NCI-H524 treated with DMSO at 0.1 percent for 48 hours (cell line): ENCODE results near the gene NKAIN2.
"Not testable (repeated sequence)": the region's sequence is repeated elsewhere in the genome, so short reads cannot be mapped to it uniquely, and the experiment has no call there.

ENCODE experiments used
- DNase-seq: peaks from one replicate; lab custom pipeline; 2025; lab: John Stamatoyannopoulos, UW

NKAIN2 gene

GRCh38 chr6:123895346-123895745, 91.7 kb downstream of the NKAIN2 start:
- DNase-seq, result no peak

DNA sequence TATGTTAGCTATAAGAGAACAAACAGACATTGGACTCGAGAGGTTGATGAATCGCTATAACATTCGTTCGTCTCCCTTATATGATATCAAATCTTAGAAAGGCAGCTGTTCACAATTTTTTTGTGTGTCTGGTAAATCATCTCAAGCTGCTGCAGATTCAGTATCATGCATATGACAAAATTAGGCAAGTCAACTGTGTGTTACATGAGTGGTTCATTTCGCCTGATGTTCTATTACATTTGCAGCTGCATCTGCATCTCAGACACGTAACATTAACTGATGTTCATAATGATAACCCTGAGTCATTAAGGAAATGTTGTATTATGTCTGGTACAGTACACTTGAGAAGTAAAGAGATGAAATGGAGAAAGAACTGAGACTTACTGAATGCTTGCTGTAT, 92.1 kb downstream of the NKAIN2 start:
- DNase-seq, result no peak

GRCh38 chr6:123896869-123897268, 93.2 kb downstream of the NKAIN2 start:
- DNase-seq, result no peak

- no peak for DNase-seq
These were observed 94.3 kb downstream of the NKAIN2 start for GRCh38 chr6:123897965-123898364.

- DNase-seq, result no peak
These were observed 95.0 kb downstream of the NKAIN2 start for GRCh38 chr6:123898665-123899064.

DNA sequence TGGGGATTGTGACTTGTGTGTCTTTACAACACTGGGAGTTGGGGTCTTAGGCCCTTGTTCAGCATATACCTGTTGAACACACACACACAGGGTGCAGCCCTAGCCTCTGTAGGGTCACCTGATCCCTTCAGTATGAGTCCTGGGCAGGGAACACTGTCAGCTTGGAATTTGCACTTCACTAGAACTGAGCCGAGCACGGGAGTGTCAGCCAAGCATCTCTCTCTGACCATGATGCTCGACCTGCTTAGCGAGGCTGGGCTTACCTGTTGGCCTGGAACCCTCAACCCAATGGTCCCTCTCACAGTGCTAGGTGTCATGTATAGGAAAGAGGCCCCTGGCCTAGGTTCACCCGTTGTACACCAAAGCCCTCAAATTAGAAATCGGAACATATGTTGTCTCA, 96.1 kb downstream of the NKAIN2 start:
- no peak for DNase-seq

DNA sequence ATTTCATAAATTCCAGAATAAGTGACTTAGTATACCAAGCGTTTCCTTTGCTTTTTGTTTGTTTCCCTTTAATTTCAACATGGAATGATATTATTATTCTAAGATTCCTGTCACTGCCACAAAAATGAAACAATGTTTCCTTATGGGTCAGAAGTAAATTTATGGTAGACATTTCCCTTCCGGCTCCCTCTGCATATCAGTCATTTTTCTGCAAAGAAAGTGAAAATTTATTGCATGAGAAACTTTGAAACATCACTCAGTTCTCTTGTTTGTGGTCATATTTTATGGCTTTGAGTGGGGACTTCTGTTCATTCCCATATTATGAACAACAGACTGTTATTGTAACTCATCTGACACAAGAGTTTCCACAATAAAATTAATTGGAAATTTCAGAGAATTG, 97.8 kb downstream of the NKAIN2 start:
- no peak for DNase-seq

DNA sequence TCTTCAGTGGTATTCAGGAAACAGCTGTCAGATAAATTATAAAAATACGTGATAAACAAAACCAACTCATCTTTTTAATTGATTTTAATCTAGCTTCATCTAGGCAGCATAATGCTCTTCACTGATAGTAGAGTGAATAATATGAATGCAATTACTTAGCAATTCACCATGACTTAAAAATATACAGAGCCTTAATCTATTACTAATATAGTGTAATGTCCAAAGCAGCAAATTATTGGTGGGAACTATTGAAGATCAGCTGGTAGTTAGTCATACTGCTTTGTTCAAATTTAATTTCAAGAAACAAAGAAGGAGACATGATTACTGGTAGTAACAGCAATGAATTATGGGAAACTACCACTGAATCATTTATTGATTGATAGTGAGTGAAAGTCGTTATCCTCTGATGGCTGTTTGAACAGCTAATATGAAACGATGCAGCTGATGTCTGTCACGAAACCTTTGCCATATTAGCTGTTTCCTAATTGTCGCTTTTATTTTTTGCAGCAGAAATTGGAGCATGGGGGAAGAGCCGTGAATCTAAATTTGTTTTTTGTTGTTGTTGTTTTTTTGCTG, 99.2 kb downstream of the NKAIN2 start:
- DNase-seq, result no peak

DNA sequence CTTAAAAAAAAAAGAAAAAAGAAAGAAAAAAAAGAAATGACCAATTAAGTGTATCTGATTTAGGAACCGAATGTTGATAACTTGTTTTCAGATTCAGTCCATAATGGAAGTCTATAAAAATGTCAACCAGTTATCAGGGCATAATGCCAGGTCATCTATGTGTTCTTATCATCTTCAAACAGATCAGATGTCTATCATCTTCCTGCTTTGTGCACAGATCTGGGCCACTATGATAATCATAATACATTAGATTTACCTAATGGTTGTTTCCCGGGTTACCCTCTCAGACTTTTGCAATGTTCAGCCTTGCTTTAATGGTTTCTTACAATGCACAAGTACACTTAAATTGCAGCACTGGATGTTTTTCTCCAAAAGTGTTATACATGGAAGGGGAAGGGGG, 100.6 kb downstream of the NKAIN2 start:
- DNase-seq, result no peak

DNA sequence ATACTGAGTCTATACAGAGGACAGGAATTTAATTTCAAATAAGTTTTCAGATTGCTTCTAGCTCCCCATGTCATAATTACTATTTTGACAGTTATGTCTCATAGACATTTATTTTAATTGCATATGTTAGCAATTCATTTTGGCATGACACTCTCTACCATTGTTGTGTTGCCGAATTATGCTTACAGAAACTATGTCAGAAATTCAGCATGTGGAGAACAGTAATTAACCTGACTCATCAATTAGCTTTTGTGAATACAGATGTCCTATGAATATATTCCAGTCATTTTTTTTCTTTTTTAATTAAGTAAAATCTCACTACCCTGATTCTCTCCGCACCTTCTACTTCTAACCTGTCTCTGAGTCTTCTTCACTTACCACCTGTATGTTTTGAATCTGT, 105.1 kb downstream of the NKAIN2 start:
- DNase-seq, result no peak

GRCh38 chr6:123909989-123910388, 106.3 kb downstream of the NKAIN2 start:
- DNase-seq, result no peak

- DNase-seq, result no peak
These were observed 110.2 kb downstream of the NKAIN2 start for GRCh38 chr6:123913863-123914262.

DNA sequence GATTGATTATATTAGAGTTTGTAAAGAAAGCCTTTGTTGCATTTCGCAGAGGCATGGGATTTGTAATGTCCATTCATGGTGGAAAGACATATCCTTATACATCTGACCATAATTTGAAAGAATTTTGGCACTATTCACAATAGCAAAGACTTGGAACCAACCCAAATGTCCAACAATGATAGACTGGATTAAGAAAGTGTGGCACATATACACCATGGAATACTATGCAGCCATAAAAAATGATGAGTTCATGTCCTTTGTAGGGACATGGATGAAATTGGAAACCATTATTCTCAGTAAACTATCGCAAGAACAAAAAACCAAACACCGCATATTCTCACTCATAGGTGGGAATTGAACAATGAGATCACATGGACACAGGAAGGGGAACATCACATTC, 119.7 kb downstream of the NKAIN2 start:
- not testable (repeated sequence) for DNase-seq

GRCh38 chr6:123925350-123925749, 121.7 kb downstream of the NKAIN2 start:
- no peak for DNase-seq

- DNase-seq, result no peak
These were observed 122.3 kb downstream of the NKAIN2 start for GRCh38 chr6:123925842-123926399.

- DNase-seq, result no peak
These were observed 124.9 kb downstream of the NKAIN2 start for GRCh38 chr6:123928529-123928928.

- DNase-seq, result no peak
These were observed 128.3 kb downstream of the NKAIN2 start for GRCh38 chr6:123931928-123932327.

DNA sequence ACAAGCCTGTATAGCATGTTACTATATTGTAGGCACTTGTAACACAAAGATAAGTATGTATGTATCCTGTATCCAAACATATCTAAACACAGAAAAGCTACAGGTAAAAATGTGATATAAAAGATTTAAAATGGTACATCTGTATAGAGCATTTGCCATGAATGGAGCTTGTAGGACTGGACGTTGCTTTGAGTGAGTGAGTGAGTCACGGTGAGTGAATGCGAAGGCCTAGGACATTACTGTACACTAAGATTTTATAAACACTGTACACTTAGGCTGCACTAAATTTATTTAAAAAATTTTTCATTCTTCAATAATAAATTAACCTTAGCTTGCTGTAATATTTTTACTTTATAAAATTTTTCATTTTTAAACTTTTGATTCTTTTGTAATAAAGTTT, 136.9 kb downstream of the NKAIN2 start:
- DNase-seq, result no peak

DNA sequence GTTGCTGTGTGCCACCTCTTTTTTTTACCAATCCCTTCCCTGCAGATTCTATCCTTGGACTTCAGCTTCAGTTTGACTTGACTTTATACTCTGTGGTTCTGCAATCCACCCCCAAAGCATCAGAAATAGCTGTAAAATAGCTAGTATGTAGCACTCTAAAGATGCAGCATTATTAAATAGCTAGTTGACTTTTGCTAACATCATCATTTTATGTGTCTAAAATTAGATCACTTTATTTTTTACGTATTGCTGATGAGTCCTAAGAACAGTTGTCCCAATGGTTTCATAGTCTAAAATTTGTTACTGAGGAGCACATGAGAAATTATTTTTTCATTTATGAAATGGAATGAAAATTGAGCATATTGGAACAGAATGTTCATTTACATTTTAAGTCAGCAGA, 138.2 kb downstream of the NKAIN2 start:
- no peak for DNase-seq

DNA sequence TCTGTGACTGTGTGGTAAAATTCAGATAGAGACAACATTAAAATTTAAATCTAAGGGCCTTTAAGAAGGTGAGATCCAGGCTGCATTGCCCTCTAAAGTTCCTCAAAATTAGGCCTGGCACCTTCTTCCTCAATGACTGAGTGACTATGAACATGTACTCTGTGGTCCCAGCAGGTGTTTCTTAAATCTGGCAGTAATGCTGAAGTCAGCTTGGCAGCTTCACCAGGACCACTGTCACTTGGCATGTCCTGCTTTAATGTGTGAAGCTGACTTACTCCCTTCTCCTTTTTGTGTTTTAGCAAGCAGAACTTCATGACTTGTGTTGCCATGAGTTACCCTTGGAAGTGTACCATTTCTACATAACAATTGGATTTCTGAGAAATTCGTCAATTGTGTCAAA, 141.7 kb downstream of the NKAIN2 start:
- no peak for DNase-seq

DNA sequence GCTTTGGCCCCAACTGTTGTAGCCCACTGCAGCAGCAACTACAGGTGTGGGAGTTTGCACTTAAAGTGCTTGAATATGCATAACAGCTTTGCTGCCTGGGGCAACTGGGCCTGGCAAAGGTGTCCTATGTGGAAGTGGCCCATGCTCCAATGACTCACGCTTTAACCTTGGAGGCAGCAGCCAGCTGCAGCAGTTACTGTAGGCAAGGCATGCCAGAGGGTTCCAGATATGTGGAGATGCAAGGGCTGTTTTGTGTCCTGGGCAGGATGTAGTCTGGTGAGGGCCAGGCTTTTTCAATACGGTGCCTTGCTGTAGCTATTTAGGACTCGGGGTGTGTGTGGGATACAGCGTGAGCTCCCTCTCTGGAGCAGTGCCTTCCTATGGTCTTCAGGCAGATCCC, 150.3 kb downstream of the NKAIN2 start:
- no peak for DNase-seq

GRCh38 chr6:123956492-123957139, 153.0 kb downstream of the NKAIN2 start:
- no peak for DNase-seq

- DNase-seq, result no peak
These were observed 158.8 kb downstream of the NKAIN2 start for GRCh38 chr6:123962508-123962907.

- DNase-seq, result no peak
These were observed 162.2 kb downstream of the NKAIN2 start for GRCh38 chr6:123965894-123966293.
